ENCODE results near the gene HMGA1. TPM values are rescaled to one million over a fixed set of nuclear protein-coding genes. Genes with fewer than 3 reads are reported as not detected.

The HMGA1 gene
- total RNA-seq, 6 experiments from 2014 or later, result 7.9 to 23.6 (median 14.8) TPM

GRCh38 chr6:34218691-34219090 is 18.0 kb upstream of the HMGA1 start:
- no peaks in the 10 kb centered on the region for H3K27me3 ChIP-seq
- 70% methylated on average over 2 of the region's 2 CpGs for WGBS (ENCODE audit: insufficient coverage, low coverage, low lambda C conversion rate, missing lambda C conversion rate)
- ATAC-seq, result no peak
- H3K36me3 ChIP-seq, result no peaks in the 10 kb centered on the region
- H3K27ac ChIP-seq, result no peak overlapping the region
- peaks cover 0 to 5% (median 0%) of the 10 kb centered on the region in 4 donors for H3K4me1 ChIP-seq
- no peak overlapping the region for H3K4me3 ChIP-seq
- intact Hi-C loops (cut with DNase I), result no loop called here
- no peak for DNase-seq
- no peaks in the 10 kb centered on the region for H3K9me3 ChIP-seq
- TF ChIP-seq, protein P1, sequence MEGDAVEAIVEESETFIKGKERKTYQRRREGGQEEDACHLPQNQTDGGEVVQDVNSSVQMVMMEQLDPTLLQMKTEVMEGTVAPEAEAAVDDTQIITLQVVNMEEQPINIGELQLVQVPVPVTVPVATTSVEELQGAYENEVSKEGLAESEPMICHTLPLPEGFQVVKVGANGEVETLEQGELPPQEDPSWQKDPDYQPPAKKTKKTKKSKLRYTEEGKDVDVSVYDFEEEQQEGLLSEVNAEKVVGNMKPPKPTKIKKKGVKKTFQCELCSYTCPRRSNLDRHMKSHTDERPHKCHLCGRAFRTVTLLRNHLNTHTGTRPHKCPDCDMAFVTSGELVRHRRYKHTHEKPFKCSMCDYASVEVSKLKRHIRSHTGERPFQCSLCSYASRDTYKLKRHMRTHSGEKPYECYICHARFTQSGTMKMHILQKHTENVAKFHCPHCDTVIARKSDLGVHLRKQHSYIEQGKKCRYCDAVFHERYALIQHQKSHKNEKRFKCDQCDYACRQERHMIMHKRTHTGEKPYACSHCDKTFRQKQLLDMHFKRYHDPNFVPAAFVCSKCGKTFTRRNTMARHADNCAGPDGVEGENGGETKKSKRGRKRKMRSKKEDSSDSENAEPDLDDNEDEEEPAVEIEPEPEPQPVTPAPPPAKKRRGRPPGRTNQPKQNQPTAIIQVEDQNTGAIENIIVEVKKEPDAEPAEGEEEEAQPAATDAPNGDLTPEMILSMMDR (IDR thresholded peaks at IDR 0.05), result no peak

- DNase-seq, result no peak
- Histone ChIP-seq H3K4me1 (peaks cover 0 to 11% (median 0%) of the 10 kb centered on the region in 4 donors), H3K9me3 (no peaks in the 10 kb centered on the region), H3K4me3 (peak overlapping the region in 1 of 3 donors; percentile 63), H3K27ac (no peak overlapping the region), H3K27me3 (no peaks in the 10 kb centered on the region), H3K36me3 (no peaks in the 10 kb centered on the region)
- TF ChIP-seq POLR2A (IDR thresholded peaks at IDR 0.05), result no peak
- TF ChIP-seq, protein P1 (IDR thresholded peaks at IDR 0.05), result no peak
- peak in 3 of 4 donors; percentile 1 to 26 (median 2) for ATAC-seq
- WGBS (ENCODE audit: insufficient coverage, low coverage, low lambda C conversion rate, missing lambda C conversion rate), result 34% methylated on average over 12 of the region's 16 CpGs
- intact Hi-C loops (cut with DNase I), result no loop called here
These were observed 13.2 kb upstream of the HMGA1 start for GRCh38 chr6:34223381-34223955.

DNA sequence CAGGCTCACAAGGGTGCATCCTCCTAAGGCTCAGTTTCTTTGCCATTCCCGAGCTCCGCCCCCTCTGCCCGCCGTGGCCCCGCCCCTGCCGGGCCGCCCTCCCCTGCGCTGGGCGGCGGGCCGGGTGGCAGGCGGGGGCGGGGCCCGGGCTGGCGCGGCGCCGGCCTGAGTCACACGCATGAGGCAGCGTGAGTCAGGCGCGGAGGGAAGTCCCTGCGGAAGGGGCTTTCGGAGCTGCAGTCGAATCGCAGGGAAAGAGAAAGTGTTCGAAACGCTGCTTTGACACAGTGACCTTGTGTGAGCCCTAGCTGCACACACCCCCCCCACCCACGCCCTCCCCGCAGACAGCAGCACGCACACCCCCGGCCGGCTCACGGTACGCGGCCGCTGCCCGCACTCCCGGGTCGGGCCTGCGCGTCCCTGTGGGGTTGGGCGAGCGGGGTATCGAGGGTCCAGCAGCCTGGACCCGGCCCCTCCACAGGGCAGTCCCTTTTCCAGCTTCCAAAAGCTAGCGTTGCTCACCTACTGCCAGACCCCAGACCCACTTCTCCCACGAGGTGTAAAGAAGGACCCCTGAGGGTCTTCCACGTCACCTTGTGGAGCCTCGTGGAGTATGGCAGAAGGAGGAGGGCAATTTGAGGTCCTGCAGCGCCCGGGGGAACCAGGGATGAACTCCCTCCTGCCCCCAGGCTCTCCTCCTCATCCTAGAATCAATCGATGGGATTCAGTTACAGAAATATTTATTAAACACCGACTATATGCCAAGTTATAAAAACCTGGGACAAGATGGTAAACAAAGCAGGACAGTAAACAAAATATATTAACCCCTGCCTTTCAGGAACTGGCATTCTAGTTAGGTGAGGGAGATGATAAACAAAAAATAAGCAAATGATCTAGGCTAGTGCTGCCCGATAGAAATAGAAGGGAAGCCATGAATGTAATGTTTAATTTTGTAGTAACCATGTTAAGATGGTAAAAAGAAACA is 12.4 kb upstream of the HMGA1 start:
- TF ChIP-seq POLR2A (IDR thresholded peaks at IDR 0.05), result peak; percentile 67
- TF ChIP-seq, protein P1 (IDR thresholded peaks at IDR 0.05), result no peak
- intact Hi-C loops (cut with DNase I), result no loop called here
- Histone ChIP-seq H3K4me3 (peak overlapping the region; percentile 44 to 63 (median 58)), H3K27me3 (no peaks in the 10 kb centered on the region), H3K27ac (peak overlapping the region; percentile 80 to 90 (median 89)), H3K4me1 (peaks cover 0 to 11% (median 0%) of the 10 kb centered on the region in 4 donors), H3K9me3 (no peaks in the 10 kb centered on the region), H3K36me3 (no peaks in the 10 kb centered on the region)
- ATAC-seq, result peak; percentile 92 to 99 (median 96)
- peak; percentile 92 to 94 (median 94) for DNase-seq
- under 1% methylated on average over 34 of the region's 55 CpGs for WGBS (ENCODE audit: insufficient coverage, low coverage, low lambda C conversion rate, missing lambda C conversion rate)

DNA sequence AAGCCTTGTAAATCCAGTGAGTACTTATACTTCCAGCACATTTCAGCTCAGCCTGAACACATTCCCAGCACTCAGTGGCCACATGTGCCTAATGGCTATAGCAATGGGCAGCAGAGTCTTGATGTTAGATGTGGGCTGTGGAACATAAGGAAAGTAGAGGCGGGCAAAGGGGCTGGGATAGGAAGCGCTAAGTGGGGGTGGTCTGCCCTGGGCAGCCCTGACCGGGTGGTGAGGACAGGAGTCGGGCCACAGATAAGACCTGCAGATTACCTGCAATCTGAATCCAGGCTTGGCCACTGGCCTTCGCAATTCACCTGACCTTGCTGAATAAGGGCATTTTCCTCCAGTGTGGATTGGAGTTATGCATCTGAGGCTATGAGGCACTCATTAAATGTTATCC is 11.1 kb upstream of the HMGA1 start:
- intact Hi-C loops (cut with DNase I), result no loop called here
- DNase-seq (no peak), ATAC-seq (no peak)
- no peak overlapping the region for H3K4me3 ChIP-seq
- H3K27ac ChIP-seq, result no peak overlapping the region
- 17% methylated on average over 2 of the region's 5 CpGs for WGBS (ENCODE audit: insufficient coverage, low coverage, low lambda C conversion rate, missing lambda C conversion rate)
- TF ChIP-seq, protein P1 (IDR thresholded peaks at IDR 0.05), result no peak
- TF ChIP-seq POLR2A (IDR thresholded peaks at IDR 0.05), result no peak
- H3K4me1 ChIP-seq, result peaks cover 0 to 11% (median 0%) of the 10 kb centered on the region in 4 donors
- H3K9me3 ChIP-seq, result no peaks in the 10 kb centered on the region
- no peaks in the 10 kb centered on the region for H3K27me3 ChIP-seq
- no peaks in the 10 kb centered on the region for H3K36me3 ChIP-seq

Measured in right lobe of liver (tissue), 6 donors.